Measurements from ENCODE around the gene P2RY14.

DNA sequence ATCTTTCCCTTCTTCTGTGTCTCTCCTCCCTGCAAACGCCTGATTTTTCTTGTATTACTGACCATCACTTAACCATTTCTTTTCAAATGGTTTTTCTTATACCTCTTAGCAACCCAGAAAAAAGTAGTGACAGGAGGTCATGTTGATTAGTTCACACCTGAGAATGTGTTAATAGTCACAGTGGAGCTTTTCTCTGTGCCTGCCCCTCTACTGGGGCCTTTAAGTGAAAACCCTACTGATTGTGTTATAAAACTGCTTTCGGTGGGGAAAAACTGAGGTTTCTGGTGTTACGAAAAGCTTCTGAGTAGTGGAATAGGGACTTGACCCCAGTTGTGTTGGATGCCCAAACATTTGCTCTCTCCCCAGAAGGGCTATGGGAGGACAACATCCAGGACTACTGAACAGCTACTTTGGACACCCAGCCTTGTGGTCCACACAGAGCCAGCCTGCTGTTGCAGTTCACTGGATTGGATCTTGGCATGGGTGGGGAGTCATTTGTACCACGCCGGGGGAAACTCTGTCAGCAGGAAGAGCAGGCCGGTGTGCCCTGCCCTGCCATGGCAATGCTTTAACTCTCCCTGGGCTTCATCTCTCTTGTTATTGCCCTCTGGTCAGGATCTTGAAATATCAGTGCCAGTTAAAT is 27.9 kb upstream of the P2RY14 start:
- TF ChIP-seq, protein P1, sequence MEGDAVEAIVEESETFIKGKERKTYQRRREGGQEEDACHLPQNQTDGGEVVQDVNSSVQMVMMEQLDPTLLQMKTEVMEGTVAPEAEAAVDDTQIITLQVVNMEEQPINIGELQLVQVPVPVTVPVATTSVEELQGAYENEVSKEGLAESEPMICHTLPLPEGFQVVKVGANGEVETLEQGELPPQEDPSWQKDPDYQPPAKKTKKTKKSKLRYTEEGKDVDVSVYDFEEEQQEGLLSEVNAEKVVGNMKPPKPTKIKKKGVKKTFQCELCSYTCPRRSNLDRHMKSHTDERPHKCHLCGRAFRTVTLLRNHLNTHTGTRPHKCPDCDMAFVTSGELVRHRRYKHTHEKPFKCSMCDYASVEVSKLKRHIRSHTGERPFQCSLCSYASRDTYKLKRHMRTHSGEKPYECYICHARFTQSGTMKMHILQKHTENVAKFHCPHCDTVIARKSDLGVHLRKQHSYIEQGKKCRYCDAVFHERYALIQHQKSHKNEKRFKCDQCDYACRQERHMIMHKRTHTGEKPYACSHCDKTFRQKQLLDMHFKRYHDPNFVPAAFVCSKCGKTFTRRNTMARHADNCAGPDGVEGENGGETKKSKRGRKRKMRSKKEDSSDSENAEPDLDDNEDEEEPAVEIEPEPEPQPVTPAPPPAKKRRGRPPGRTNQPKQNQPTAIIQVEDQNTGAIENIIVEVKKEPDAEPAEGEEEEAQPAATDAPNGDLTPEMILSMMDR (IDR thresholded peaks at IDR 0.05) = no peak
- no peak for TF ChIP-seq POLR2AphosphoS5 (IDR thresholded peaks at IDR 0.05)

Data from esophagus muscularis mucosa (tissue), 3 donors.